GM12878 (cell line): Measurements from ENCODE around the gene TM7SF3. TPM values are rescaled to one million over a fixed set of nuclear protein-coding genes. Genes with fewer than 3 reads are reported as not detected.

Experiments used
- ATAC-seq: fragments of 200-7000 bp; cut with Tn5 transposase; 3 replicates; pipeline ENCODE4 v1.9.1; 2020; ENCODE audit warnings: mild to moderate bottlenecking, moderate library complexity
- BruUV-seq: library from RNA; stranded (reverse); fragments of 400-500 nt; replicated peaks from 2 replicates; lab custom pipeline; 2021; lab: Mats Ljungman, UMichigan
- CTCF ChIA-PET: fragments of 300-600 bp; sonication (Branson Sonifier 250); formaldehyde crosslinking; extraction: SDS; loops from one replicate; lab custom pipeline; 2021; ENCODE audit warnings: inconsistent platforms; lab: Yijun Ruan, JAX
- POLR2A ChIA-PET: fragments of 350-600 bp; formaldehyde crosslinking; extraction: SDS; loops from one replicate; lab custom pipeline; 2021; ENCODE audit warnings: inconsistent platforms; lab: Charles Lee
- RAD21 ChIA-PET: fragments of 300-600 bp; sonication (Branson Sonifier 250); formaldehyde crosslinking; loops from one replicate; lab custom pipeline; 2023; ENCODE audit warnings: antibody characterized with exemption; ENCODE audit not compliant: unreplicated experiment; lab: Charles Lee
- SMC1A ChIA-PET: fragments of 300-600 bp; sonication (Branson Sonifier 250); formaldehyde crosslinking; loops from one replicate; lab custom pipeline; 2023; ENCODE audit not compliant: unreplicated experiment, uncharacterized antibody; lab: Charles Lee
- DNase-seq: peaks from one replicate; pipeline ENCODE4 v3.0.0-alpha.2; 2011; ENCODE audit warnings: low read depth, low spot score
- FAIRE-seq: peaks from 3 replicates; lab custom pipeline; 2011; peaks lifted over from hg19 to GRCh38; lab: Jason Lieb, UNC
- H2AFZ ChIP-seq: 2 replicates; pipeline ENCODE4 v1.6.0; 2011; ENCODE audit warnings: low read depth, low read length, control low read depth; ENCODE audit not compliant: control insufficient read depth
- H3K27ac ChIP-seq: 2 replicates; pipeline ENCODE4 v1.5.1; 2011; ENCODE audit warnings: control low read depth; ENCODE audit not compliant: control insufficient read depth, insufficient read depth
- H3K27me3 ChIP-seq, 2 experiments: replicated peaks in 1 of 2; 2 replicates each; pipeline versions ENCODE4 v1.6.0 to v1.6.1; 2011; ENCODE audit warnings: low read length in 1 of 2; ENCODE audit not compliant: control insufficient read depth in 2 of 2, insufficient read depth in 2 of 2
- H3K36me3 ChIP-seq, 2 experiments: 2 replicates each; pipeline ENCODE4 v1.5.1; 2011; ENCODE audit warnings: low read length in 1 of 2; ENCODE audit not compliant: control insufficient read depth in 2 of 2, insufficient read depth in 2 of 2
- H3K4me1 ChIP-seq: 2 replicates; pipeline ENCODE4 v1.6.1; 2011; ENCODE audit warnings: mild to moderate bottlenecking, low read length, moderate library complexity, mixed read lengths; ENCODE audit not compliant: control insufficient read depth, insufficient read depth
- H3K4me2 ChIP-seq: 2 replicates; pipeline ENCODE4 v1.6.0; 2011; ENCODE audit warnings: control low read depth; ENCODE audit not compliant: control insufficient read depth, insufficient read depth
- H3K4me3 ChIP-seq: fragments of 200-600 bp; sonication (generic); 2 replicates; pipeline ENCODE4 v1.5.1; 2016
- H3K79me2 ChIP-seq: 2 replicates; pipeline ENCODE4 v1.6.0; 2011; ENCODE audit warnings: low read length; ENCODE audit not compliant: control insufficient read depth, insufficient read depth
- H3K9ac ChIP-seq: 2 replicates; pipeline ENCODE4 v1.8.0; 2011; ENCODE audit warnings: low read length, control low read depth, mixed read lengths; ENCODE audit not compliant: control insufficient read depth, insufficient read depth
- H3K9me3 ChIP-seq: replicated peaks from 3 replicates; pipeline ENCODE4 v1.5.1; 2011; ENCODE audit warnings: mild to moderate bottlenecking, low read length; ENCODE audit not compliant: control insufficient read depth, insufficient read depth
- H4K20me1 ChIP-seq: 2 replicates; pipeline ENCODE4 v1.6.0; 2011; ENCODE audit not compliant: control insufficient read depth, insufficient read depth
- ATF7 ChIP-seq: fragments of 450-650 bp; IDR thresholded peaks from 2 replicates; pipeline ENCODE4 v1.6.1; 2016; ENCODE audit warnings: low read depth, mild to moderate bottlenecking
- CBX5 ChIP-seq: sonication (generic); IDR thresholded peaks from 2 replicates; pipeline ENCODE4 v1.6.1; 2016; ENCODE audit warnings: low read depth, moderate library complexity, mild to moderate bottlenecking, inconsistent platforms
- EED ChIP-seq: sonication (generic); IDR thresholded peaks from 2 replicates; pipeline ENCODE4 v1.6.1; 2016; ENCODE audit warnings: antibody characterized with exemption, low read depth
- ESRRA ChIP-seq: IDR thresholded peaks from 2 replicates; pipeline ENCODE4 v1.6.1; 2012; ENCODE audit warnings: mild to moderate bottlenecking, low read length, improper control_type of control experiment
- FOXM1 ChIP-seq: IDR thresholded peaks from 2 replicates; pipeline ENCODE4 v1.6.1; 2012; ENCODE audit warnings: low read depth, mild to moderate bottlenecking, inconsistent platforms, low read length, moderate library complexity
- SIX5 ChIP-seq: IDR thresholded peaks from 2 replicates; pipeline ENCODE4 v1.6.1; 2011; ENCODE audit warnings: mild to moderate bottlenecking, low read depth, low read length, moderate library complexity; ENCODE audit not compliant: severe bottlenecking
- STAT1 ChIP-seq: fragments of 450-650 bp; conservative IDR thresholded peaks from 2 replicates; pipeline ENCODE4 v1.6.1; 2014; ENCODE audit warnings: antibody characterized with exemption, mild to moderate bottlenecking
- WGBS: methylation state at CpG from one replicate; pipeline ENCODE4 v1.1.6; 2016; ENCODE audit warnings: low lambda C conversion rate; ENCODE audit not compliant: insufficient replicate concordance, insufficient coverage; ENCODE audit errors: missing lambda C conversion rate; 5-methylcytosine and 5-hydroxymethylcytosine counted together
- in situ Hi-C: fragments of 300-500 bp; cut with MboI; formaldehyde crosslinking; loops from 9 replicates; pipeline ENCODE4 v1.14.3; 2018; ENCODE audit warnings: mixed read lengths
- intact Hi-C: fragments of 100-400 bp; cut with micrococcal nuclease; formaldehyde crosslinking; loops from one replicate; pipeline ENCODE4 v1.14.2; 2022; ENCODE audit not compliant: unreplicated experiment
- polyA plus RNA-seq, 11 experiments: library from polyadenylated mRNA; depleted of rRNA in 4 of 11; unstranded in 6 of 11; stranded (reverse) in 5 of 11; fragments of >200 nt; fragmentation: Nextera tagmentation in 4 of 11; fragmentation: Illumina TruSeq in 1 of 11; extraction: Ambion mirVana in 4 of 11; extraction: Trizol in 1 of 11; gene quantifications; 1 replicate in 1 of 11; 2 replicates in 10 of 11; pipeline versions ENCODE4 v1.2.1 to v1.2.3, GENCODE V29; 2011 to 2016; ENCODE audit warnings: inconsistent platforms in 2 of 11, missing spikeins in 2 of 11, low read depth in 1 of 11
- total RNA-seq, 4 experiments: library from RNA; depleted of rRNA in 3 of 4; stranded (reverse); fragments of >200 nt in 3 of 4; fragmentation: Illumina TruSeq in 1 of 4; extraction: Trizol in 1 of 4; gene quantifications; 2 replicates each; pipeline versions ENCODE4 v1.2.1 to v1.2.3, GENCODE V29; 2013 to 2021

TM7SF3 gene
- total and polyA plus RNA-seq, 10 of the 15 experiments (the other 5 are each of a cell fraction or from before 2014, with no cell fraction given) = 31.4 to 341 (median 74.8) TPM

DNA sequence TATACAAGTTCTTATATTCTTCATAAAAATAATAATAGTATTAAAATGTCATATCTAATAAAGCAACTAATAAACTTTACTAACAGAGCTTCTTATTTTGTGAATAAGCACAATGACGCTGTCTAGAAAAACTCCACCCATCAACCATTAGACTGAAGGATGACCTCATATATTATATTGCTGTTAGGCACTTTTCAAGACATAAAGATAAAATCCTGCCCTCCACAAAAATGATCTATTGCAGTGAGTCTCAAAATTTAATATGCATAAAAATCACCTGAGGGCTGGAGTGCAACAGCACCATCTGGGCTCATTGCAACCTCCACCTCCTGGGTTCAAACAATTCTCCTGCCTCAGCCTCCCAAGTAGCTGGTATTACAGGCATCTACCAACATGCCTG, 20.1 kb downstream of the TM7SF3 start (continued):
- TF ChIP-seq ATF7 (no peak), STAT1 (no peak), EED (no peak)
- TF ChIP-seq, all 136 proteins: peak for 0

GRCh38 chr12:26991826-26992225, 22.4 kb downstream of the TM7SF3 start:
- ATAC-seq (no peak), FAIRE-seq (no peak), DNase-seq (no peak)
- Histone ChIP-seq H3K27me3 (no peaks in the 10 kb centered on the region), H4K20me1 (no peaks in the 10 kb centered on the region), H3K36me3 (peaks cover 5 to 21% of the 10 kb centered on the region in 2 experiments; a peak in 3 of 4 replicates), H3K9me3 (no peaks in the 10 kb centered on the region), H3K9ac (no peak overlapping the region), H3K4me2 (no peak overlapping the region), H2AFZ (no peak overlapping the region), H3K27ac (no peak overlapping the region), H3K4me3 (no peak overlapping the region), H3K4me1 (no peaks in the 10 kb centered on the region), H3K79me2 (no peaks in the 10 kb centered on the region; the same call in 1 of the 2 replicates)
- RAD21 ChIA-PET = no interaction called here
- in situ Hi-C loops = no loop called here
- BruUV-seq = no TSS peak
- WGBS = 98% methylated on average over 4 of the region's 4 CpGs
- intact Hi-C loops = no loop called here
- POLR2A ChIA-PET = interaction anchor here (0.7 to 1.6 kb wide), 2 partner anchors 10 to 11 kb away, joined by 3 to 6 read pairs; no protein-coding TSS in a partner anchor
- TF ChIP-seq SIX5 (no peak), FOXM1 (no peak)
- SMC1A ChIA-PET = interaction anchor here (1.1 to 1.2 kb wide), 3 partner anchors 10 to 75 kb away, joined by 3 to 5 read pairs (median 4); no protein-coding TSS in a partner anchor
- CTCF ChIA-PET = interaction anchor here (2.8 kb wide), 1 partner anchor 11 kb away, joined by 13 read pairs; no protein-coding TSS in a partner anchor

DNA sequence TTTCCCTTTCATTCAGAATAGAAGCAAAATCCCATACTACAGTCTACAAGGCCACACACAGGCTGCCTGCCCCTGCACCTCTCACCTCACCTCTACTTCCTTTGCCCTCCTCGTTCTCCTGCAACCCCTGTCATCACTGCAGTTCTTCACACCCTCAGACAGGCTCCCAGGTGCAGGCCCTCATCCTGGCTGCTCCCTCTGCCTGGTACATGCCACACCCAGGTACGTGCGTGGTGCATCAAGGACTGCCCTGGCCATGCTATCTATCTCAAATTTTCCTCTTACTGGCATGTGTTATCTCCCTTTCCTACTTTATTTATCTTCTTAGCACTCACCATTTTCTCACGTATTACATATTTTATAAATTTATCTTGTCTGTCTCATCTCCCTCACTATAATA, 24.3 kb downstream of the TM7SF3 start:
- ChIA-PET RAD21 (interaction anchor here (0.6 to 0.9 kb wide), 2 partner anchors 18 to 330 kb away, joined by 3 to 4 read pairs; no protein-coding TSS in a partner anchor), POLR2A (interaction anchor here (1.1 kb wide), 1 partner anchor 14 kb away, joined by 3 read pairs; no protein-coding TSS in a partner anchor), SMC1A (interaction anchor here (0.8 to 1.8 kb wide), 7 partner anchors 8 to 66 kb away, joined by 3 to 7 read pairs (median 3); no protein-coding TSS in a partner anchor), CTCF (interaction anchor here (0.9 to 1.1 kb wide), 3 partner anchors 13 to 135 kb away, joined by 3 read pairs; no protein-coding TSS in a partner anchor)
- ATAC-seq = no peak
- Histone ChIP-seq H3K4me2 (no peak overlapping the region), H3K4me1 (no peaks in the 10 kb centered on the region), H3K9me3 (no peaks in the 10 kb centered on the region), H3K9ac (no peak overlapping the region), H2AFZ (no peak overlapping the region), H4K20me1 (no peaks in the 10 kb centered on the region), H3K36me3 (peaks cover 5 to 16% of the 10 kb centered on the region in 2 experiments; a peak in 3 of 4 replicates), H3K79me2 (no peaks in the 10 kb centered on the region; the same call in 1 of the 2 replicates), H3K27ac (no peak overlapping the region), H3K27me3 (no peaks in the 10 kb centered on the region), H3K4me3 (no peak overlapping the region)
- in situ Hi-C loops (no loop called here), intact Hi-C loops (no loop called here)
- no TSS peak for BruUV-seq
- 83% methylated on average over 4 of the region's 4 CpGs for WGBS
- FAIRE-seq = no peak
- DNase-seq = no peak
- TF ChIP-seq CBX5 (no peak), ESRRA (no peak)
